ENCODE data around the gene FBXL7.

FBXL7 gene

DNA sequence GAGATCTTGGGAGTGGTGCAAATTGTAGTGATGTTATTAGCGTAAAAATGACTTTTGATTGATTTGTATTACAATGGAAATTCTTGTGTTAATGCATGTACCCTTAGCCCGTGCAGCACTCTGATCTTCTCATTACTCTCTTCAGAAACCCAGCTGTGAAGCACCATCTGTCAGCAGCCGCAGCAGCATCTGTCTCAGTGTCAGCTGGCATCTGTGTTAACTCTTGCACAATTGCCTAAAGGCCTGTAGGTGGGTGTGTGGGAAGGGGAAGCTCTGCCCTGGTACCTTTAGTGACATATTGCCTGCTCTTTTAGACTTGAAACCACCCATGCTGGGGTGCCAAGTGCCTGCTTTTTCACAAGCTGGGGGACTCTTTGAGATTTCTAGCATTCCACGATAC, 101.3 kb downstream of the FBXL7 start:
- no peak overlapping the region for H3K9ac ChIP-seq (ENCODE audit: low read depth, low read length, poor library complexity, severe bottlenecking)
- H3K4me3 ChIP-seq (ENCODE audit: low read length, poor library complexity, severe bottlenecking): no peak overlapping the region
- no peaks in the 10 kb centered on the region for H3K9me2 ChIP-seq (replicated peaks; ENCODE audit: low read depth, low read length)
- no peaks in the 10 kb centered on the region for H3K9me3 ChIP-seq (ENCODE audit: insufficient read depth, low read depth, low read length)
- TF ChIP-seq, protein P1, sequence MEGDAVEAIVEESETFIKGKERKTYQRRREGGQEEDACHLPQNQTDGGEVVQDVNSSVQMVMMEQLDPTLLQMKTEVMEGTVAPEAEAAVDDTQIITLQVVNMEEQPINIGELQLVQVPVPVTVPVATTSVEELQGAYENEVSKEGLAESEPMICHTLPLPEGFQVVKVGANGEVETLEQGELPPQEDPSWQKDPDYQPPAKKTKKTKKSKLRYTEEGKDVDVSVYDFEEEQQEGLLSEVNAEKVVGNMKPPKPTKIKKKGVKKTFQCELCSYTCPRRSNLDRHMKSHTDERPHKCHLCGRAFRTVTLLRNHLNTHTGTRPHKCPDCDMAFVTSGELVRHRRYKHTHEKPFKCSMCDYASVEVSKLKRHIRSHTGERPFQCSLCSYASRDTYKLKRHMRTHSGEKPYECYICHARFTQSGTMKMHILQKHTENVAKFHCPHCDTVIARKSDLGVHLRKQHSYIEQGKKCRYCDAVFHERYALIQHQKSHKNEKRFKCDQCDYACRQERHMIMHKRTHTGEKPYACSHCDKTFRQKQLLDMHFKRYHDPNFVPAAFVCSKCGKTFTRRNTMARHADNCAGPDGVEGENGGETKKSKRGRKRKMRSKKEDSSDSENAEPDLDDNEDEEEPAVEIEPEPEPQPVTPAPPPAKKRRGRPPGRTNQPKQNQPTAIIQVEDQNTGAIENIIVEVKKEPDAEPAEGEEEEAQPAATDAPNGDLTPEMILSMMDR (conservative IDR thresholded peaks at IDR 0.05; ENCODE audit: low read length): no peak
- no peaks in the 10 kb centered on the region for H3F3A ChIP-seq (ENCODE audit: low read depth)
- no peaks in the 10 kb centered on the region for H3K79me2 ChIP-seq (ENCODE audit: insufficient read depth, low read length)
- H3K36me3 ChIP-seq (ENCODE audit: insufficient read depth, low read length): no peaks in the 10 kb centered on the region
- H4K20me1 ChIP-seq (ENCODE audit: insufficient read depth, low read length, poor library complexity, severe bottlenecking): no peaks in the 10 kb centered on the region
- no peak overlapping the region for H3K4me2 ChIP-seq (ENCODE audit: low read depth, low read length, poor library complexity, severe bottlenecking)
- H3K4me1 ChIP-seq (ENCODE audit: insufficient read depth, low read length, poor library complexity, severe bottlenecking): no peaks in the 10 kb centered on the region
- H2AFZ ChIP-seq (ENCODE audit: low read length): no peak overlapping the region
- H3K27me3 ChIP-seq (ENCODE audit: insufficient read depth, low read length, poor library complexity, severe bottlenecking): no peaks in the 10 kb centered on the region

DNA sequence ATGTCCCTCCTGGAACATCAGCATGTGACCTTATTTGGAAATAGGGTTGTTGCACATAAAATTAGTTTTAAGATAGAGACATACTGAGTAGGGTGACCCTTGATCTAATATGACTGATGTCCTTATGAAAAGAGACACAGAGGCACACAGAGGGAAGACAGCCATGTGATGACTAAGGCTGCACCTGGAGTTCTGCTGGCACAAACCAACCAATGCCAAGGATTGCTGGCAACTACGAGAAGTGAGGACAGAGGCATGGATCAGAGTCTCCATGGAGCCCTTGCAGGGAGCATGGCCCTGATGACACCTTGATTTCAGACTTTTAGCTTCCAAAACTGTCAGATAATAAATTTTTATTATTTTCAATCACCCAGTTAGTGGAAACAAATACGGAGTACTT, 101.9 kb downstream of the FBXL7 start:
- Histone ChIP-seq H3K36me3 (ENCODE audit: insufficient read depth, low read length) (no peaks in the 10 kb centered on the region), H3F3A (ENCODE audit: low read depth) (no peaks in the 10 kb centered on the region), H3K9me3 (ENCODE audit: insufficient read depth, low read depth, low read length) (no peaks in the 10 kb centered on the region), H3K4me1 (ENCODE audit: insufficient read depth, low read length, poor library complexity, severe bottlenecking) (no peaks in the 10 kb centered on the region), H4K20me1 (ENCODE audit: insufficient read depth, low read length, poor library complexity, severe bottlenecking) (no peaks in the 10 kb centered on the region), H3K27me3 (ENCODE audit: insufficient read depth, low read length, poor library complexity, severe bottlenecking) (no peaks in the 10 kb centered on the region), H3K9ac (ENCODE audit: low read depth, low read length, poor library complexity, severe bottlenecking) (no peak overlapping the region), H3K9me2 (replicated peaks; ENCODE audit: low read depth, low read length) (no peaks in the 10 kb centered on the region), H2AFZ (ENCODE audit: low read length) (no peak overlapping the region), H3K4me2 (ENCODE audit: low read depth, low read length, poor library complexity, severe bottlenecking) (no peak overlapping the region), H3K4me3 (ENCODE audit: low read length, poor library complexity, severe bottlenecking) (no peak overlapping the region), H3K79me2 (ENCODE audit: insufficient read depth, low read length) (no peaks in the 10 kb centered on the region)
- no peak for TF ChIP-seq EZH2phosphoT487 (IDR thresholded peaks at IDR 0.05; ENCODE audit: borderline replicate concordance)
- TF ChIP-seq, protein P1 (conservative IDR thresholded peaks at IDR 0.05; ENCODE audit: low read length): no peak

DNA sequence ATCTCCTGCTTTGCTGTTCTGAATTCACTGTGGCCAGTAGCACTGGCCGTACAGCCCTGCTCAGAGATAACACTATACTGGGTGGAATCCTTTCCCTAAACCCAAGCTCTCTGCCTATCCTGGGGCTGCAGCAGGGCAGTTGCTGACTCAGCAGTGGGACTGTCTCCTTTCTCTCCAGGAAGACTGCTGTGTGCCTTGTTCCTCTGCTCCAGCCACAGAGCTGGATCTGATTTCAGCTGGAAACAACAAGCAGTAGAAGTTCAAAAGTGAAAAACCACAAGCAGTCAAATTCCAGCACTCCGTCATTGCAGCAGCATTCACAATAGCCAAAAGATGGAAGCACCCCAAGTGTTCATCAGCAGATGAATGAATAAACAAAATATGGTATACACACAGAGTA, 105.0 kb downstream of the FBXL7 start:
- H3K9me3 ChIP-seq (ENCODE audit: insufficient read depth, low read depth, low read length): no peaks in the 10 kb centered on the region
- no peak overlapping the region for H3K4me2 ChIP-seq (ENCODE audit: low read depth, low read length, poor library complexity, severe bottlenecking)
- H3K9me2 ChIP-seq (replicated peaks; ENCODE audit: low read depth, low read length): no peaks in the 10 kb centered on the region
- no peak overlapping the region for H2AFZ ChIP-seq (ENCODE audit: low read length)
- H3K27me3 ChIP-seq (ENCODE audit: insufficient read depth, low read length, poor library complexity, severe bottlenecking): no peaks in the 10 kb centered on the region
- no peak overlapping the region for H3K9ac ChIP-seq (ENCODE audit: low read depth, low read length, poor library complexity, severe bottlenecking)
- no peaks in the 10 kb centered on the region for H3K4me1 ChIP-seq (ENCODE audit: insufficient read depth, low read length, poor library complexity, severe bottlenecking)
- no peaks in the 10 kb centered on the region for H3K79me2 ChIP-seq (ENCODE audit: insufficient read depth, low read length)
- no peak overlapping the region for H3K4me3 ChIP-seq (ENCODE audit: low read length, poor library complexity, severe bottlenecking)
- no peaks in the 10 kb centered on the region for H3F3A ChIP-seq (ENCODE audit: low read depth)
- TF ChIP-seq, protein P1 (conservative IDR thresholded peaks at IDR 0.05; ENCODE audit: low read length): no peak
- no peak for TF ChIP-seq EZH2phosphoT487 (IDR thresholded peaks at IDR 0.05; ENCODE audit: borderline replicate concordance)
- no peaks in the 10 kb centered on the region for H4K20me1 ChIP-seq (ENCODE audit: insufficient read depth, low read length, poor library complexity, severe bottlenecking)
- no peaks in the 10 kb centered on the region for H3K36me3 ChIP-seq (ENCODE audit: insufficient read depth, low read length)
